ENCODE measurements around the gene WBP2NL. TPM values are rescaled to one million over a fixed set of nuclear protein-coding genes. Genes with fewer than 3 reads are reported as not detected.
"Not testable (repeated sequence)": the region's sequence is repeated elsewhere in the genome, so short reads cannot be mapped to it uniquely, and the experiment has no call there.

The WBP2NL gene
- 1 to 10 TPM; 2.4 to 5.2 (median 4.3) TPM for polyA plus RNA-seq (ENCODE audit: insufficient read length in 4 of 4)

DNA sequence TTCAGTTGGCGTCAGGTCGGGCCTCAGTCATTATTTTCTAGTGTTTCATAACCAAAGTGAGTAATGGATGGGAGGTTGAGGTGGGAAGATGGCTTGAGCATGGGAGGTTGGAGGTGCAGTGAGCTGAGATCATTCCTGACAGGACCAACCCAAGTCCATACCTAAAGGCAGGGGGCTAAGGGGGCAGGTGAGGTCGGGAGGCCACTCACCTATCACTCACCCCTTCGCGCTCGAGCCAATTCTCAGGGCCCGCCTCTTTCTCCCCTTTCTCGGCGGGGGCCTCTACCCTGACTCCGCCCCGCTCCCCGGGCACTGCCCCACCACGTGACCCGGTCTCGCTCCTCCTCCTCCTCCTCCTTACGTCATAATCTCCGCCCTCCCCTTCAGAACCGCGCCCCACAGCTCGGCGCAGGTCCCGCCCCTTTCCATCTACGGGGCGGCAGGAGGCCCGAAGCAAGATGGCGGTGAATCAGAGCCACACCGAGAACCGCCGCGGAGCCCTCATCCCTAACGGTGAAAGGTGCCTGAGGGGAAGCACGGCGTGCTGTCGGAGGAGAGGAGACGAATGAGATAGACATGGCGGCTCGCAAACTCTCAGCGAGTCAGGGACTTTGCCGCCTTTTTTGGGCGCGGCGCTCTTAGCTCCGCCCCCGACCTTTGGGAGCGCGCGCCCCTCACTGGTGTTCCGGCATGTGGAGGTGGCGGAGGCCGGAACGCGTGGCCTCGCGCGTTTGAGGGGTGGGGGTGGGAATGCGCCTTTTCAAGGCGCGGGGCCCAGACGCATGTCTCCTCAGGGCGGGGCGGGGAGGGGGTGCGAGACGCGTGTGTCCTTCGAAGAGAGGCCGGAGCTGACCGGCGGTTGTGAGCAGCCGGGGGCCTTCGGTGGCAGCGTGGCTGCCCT is at the start of gene WBP2NL:
WBP2NL (plus strand) TSS at position 428 of the 901 bp plus-strand sequence; CDS start at position 459, 31 bp downstream.
- DNase-seq (ENCODE audit: low read depth in 4 of 4, low spot score in 3 of 4) = peak; percentile 48 to 69 (median 66)

GRCh38 chr22:41948928-41949296 is 49.7 kb upstream of the WBP2NL start:
- DNase-seq (ENCODE audit: low read depth in 4 of 4, low spot score in 3 of 4) = not testable (repeated sequence)

DNA sequence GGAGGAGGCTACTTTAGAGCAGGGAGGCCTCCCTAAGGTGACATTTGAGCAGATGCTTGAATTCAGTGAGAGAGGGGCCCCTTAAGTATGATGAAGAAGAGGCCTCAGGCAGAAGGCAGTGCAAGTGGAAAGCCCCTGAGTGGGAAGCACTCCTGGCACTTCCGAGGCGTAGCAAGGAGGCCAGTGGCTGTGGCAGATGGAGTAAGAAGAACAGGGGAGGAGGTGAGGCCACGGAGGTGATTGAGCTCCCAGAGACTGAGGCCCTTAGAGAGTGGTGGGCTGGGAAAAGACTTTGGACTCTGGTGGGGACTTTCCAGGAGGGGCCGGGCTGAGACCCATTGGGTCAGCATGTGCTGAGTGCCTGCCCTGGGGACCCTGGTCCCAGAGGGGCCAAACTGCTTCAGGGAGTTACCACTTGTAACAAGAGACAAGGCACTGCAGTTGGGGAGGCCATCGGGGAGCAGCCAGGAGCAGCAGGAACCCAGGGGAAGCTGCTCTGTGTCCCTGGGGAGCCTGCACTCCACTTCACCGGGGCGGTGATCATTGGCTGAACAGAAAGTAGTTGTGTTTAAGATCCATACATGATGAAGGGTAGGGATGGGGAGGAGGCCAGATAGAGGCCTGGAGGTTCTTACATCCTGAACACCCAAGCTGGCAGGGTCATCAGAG is 49.2 kb upstream of the WBP2NL start:
- DNase-seq (ENCODE audit: low read depth in 4 of 4, low spot score in 3 of 4) = no peak

GRCh38 chr22:41951898-41952474 is 46.6 kb upstream of the WBP2NL start, which contains the start of gene SMIM45:
Gene SMIM45 (plus strand): TSS chr22:41952150.
- no peak for DNase-seq (ENCODE audit: low read depth in 4 of 4, low spot score in 3 of 4)

DNA sequence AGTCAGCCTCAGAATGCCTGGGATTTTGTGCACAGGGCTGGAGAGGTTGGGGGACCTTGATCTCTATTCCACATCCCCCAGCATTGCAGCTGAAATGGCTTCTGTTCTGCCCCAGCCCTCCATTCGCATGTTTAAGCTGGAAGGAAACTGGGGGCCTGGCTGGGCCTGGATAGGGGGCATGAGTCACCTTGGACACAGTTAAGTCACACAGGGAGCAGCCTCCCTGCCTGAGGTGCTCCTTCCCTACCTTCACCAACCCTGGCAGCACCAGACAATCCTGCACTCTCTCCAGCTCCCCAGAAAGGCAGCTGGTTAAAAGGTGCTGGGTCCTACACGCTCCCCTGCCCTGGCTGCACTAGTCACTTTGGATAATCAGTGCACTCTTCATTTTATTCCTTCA is 45.9 kb upstream of the WBP2NL start:
- no peak for DNase-seq (ENCODE audit: low read depth in 4 of 4, low spot score in 3 of 4)

GRCh38 chr22:41957941-41958556 is 40.5 kb upstream of the WBP2NL start:
- no peak for DNase-seq (ENCODE audit: low read depth in 4 of 4, low spot score in 3 of 4)

DNA sequence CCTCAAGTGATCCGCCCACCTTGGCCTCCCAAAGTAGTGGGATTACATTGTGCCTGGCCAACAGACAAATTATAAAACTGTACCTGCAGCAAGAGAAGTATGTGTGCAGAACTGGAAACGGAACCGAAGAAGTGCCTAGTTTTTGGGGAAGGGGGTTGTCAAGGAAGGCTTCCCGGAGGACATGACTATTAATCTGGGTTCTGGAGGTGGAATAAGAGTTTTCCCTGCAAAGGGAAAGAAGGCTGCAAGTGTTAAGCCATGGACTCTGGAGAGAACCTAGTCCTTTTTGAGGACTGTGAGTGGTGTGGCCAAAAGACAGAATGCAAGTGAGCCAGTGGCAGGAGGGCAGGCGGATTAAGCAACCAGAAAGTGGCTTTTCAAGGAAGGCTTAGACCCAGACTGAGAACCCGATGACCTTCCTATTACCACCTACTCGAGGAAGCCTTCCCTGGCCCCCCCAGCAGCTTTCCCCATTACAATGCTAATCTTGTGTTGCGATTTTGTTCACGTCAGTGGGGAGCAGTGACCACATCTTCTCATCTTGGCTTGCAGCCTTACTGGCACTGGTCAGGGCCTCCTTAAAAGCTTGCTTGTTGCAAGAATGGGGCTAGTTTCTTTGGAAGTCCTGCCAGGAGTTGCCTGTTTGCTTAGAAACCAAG is 35.0 kb upstream of the WBP2NL start:
- DNase-seq (ENCODE audit: low read depth in 4 of 4, low spot score in 3 of 4) = no peak

- no peak for DNase-seq (ENCODE audit: low read depth in 4 of 4, low spot score in 3 of 4)
Observed at GRCh38 chr22:41964112-41964491, 34.5 kb upstream of the WBP2NL start.

GRCh38 chr22:41966225-41966606 is 32.4 kb upstream of the WBP2NL start:
- DNase-seq (ENCODE audit: low read depth in 4 of 4, low spot score in 3 of 4) = no peak

- DNase-seq (ENCODE audit: low read depth in 4 of 4, low spot score in 3 of 4) = no peak
Observed at GRCh38 chr22:41966607-41967240, 31.9 kb upstream of the WBP2NL start.

GRCh38 chr22:41968601-41969000 is 30.0 kb upstream of the WBP2NL start:
- DNase-seq (ENCODE audit: low read depth in 4 of 4, low spot score in 3 of 4) = no peak

DNA sequence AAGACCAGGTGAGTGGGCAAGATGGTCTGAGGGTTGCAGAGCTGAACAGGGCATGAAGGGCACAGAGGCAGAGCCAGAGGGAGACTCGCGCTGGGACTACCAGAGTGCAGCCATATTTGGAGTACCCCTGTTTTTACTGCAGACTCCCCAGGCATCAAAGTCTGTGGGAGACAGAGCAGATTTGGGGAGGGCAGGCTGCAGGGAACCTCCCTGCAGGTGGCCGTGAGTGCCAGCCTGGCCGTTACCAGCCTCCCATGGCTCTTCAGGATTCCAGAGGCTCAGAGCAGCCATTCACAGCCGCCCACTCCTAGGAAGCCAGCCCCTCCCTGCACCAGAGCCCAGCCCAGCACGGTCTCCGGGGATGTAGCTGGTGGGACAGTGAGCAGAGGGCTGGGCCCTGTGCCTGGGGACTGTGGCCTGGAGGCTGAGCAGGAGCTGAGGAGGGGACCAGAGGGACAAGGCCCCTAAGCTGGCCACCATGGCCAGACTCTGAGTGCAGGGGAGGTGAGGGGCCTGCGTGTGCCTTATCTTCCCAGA is 29.4 kb upstream of the WBP2NL start, which contains the start of gene SEPTIN3:
SEPTIN3 (plus strand) TSS at position 334 of the 537 bp plus-strand sequence. CDS start 2,050 bp downstream, outside the sequence.
- no peak for DNase-seq (ENCODE audit: low read depth in 4 of 4, low spot score in 3 of 4)

DNA sequence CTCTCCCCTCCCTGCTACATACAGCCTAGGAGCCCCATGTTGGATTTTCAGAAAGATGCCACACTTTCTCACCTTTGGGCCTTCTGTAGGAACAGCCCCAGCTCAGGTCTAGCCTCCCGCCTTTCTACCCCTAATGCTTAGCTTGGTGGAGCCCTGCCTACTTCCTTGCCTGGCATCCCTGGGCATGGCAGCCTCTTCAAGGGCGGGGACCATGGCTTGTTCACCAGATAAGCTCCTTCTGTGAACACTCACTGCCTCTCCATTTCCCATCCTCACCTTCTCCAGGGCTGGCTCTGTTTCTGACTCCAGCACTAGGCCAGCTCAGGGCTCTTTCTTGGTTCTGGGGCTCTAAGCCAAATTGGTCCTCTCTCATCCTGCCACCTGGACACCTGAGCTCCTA is 28.0 kb upstream of the WBP2NL start:
- DNase-seq (ENCODE audit: low read depth in 4 of 4, low spot score in 3 of 4) = no peak

GRCh38 chr22:41971431-41971830 is 27.2 kb upstream of the WBP2NL start:
- DNase-seq (ENCODE audit: low read depth in 4 of 4, low spot score in 3 of 4) = no peak

- no peak for DNase-seq (ENCODE audit: low read depth in 4 of 4, low spot score in 3 of 4)
Observed at GRCh38 chr22:41974691-41975290, 23.8 kb upstream of the WBP2NL start.

DNA sequence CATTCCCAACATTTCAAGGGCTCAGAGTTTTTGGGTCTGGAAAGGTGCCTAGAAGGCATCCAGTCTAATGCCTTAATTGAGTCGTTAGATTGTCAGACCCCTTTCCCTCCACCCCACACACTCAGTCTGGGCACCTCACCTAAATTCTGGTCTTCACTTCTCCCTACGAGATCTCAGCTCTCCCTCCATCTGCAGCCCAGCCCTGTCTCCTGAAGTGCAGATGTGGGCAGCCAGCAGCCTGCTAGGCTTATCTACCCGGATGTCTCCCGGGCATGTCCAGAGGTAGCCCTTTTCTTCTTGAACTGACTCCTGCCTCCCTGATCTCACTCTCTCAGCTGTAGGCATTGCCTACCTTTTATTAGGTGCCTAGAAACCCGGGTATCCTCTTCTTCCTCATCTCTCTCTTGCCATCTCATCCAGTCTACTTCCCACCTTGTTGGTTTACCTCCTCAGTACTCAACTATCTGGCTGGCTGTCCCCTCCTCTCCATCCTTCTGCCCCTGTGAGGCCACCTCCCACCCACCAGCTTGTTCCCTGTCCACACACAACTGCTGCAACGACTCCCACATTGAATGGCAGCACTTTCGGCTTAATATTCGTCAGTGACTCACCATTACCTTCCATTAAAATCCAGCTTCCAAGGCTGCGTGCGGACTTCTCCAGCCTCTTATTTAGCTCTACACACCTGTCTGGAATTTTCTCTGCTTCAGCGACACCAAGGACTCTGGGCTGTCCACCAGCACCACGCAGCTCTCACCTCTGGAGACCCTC is 23.1 kb upstream of the WBP2NL start:
- DNase-seq (ENCODE audit: low read depth in 4 of 4, low spot score in 3 of 4) = no peak

DNA sequence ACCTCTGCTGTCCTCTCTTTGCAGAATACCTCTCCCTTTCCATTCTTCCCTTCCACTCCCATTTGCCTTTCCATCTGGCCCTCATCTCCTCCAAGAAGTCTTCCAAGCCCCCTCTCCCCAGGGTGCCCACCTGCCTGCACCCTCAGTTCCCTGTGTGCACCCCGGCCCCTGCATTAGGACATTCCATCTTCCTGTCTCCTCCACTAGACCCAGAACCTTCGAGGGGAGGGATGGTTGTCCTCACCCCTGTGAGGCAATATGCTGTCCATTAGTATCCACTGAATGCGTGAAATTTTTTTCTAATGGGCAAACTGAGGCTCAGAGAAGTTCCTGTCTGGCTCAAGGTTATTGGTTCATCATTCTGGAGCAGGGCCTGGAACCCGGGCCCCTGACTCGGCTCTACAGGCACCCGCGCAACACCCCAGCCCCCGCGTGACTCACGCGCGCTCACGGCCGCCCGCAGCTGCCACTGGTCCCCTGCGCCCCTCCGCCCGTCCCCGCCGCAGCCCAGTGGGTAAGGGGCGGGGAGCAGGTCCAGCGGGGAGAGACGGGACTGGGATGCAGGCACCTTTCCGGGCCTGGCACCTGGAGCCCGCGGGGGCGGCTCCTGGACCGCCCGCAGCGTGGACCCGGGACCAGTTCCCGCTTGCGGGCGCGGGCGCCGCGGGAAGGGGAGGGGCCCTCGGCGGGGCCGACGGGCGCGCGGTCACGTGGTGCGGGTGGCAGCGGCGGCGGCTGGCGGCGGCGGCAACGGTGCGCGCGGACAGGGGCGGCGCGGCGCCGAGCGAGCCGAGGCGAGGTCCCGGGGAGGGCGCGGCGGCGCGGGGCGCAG is 22.3 kb upstream of the WBP2NL start:
- no peak for DNase-seq (ENCODE audit: low read depth in 4 of 4, low spot score in 3 of 4)

All from left renal pelvis (tissue), 4 donors.